IMR-90 (cell line): ENCODE measurements around the gene FRYL. TPM values are rescaled to one million over a fixed set of nuclear protein-coding genes. Genes with fewer than 3 reads are reported as not detected.
A peak's percentile ranks its signal among the peaks of the same experiment; 100 is the strongest.

Experiments
- ATAC-seq: fragments of 200-7000 bp; cut with Tn5 transposase; 2 replicates; pipeline ENCODE4 v1.9.1; 2020; ENCODE audit warnings: low read depth, mild to moderate bottlenecking, moderate library complexity
- BruUV-seq: library from RNA; stranded (reverse); fragments of 400-500 nt; replicated peaks from 2 replicates; lab custom pipeline; 2021; lab: Mats Ljungman, UMichigan
- CTCF ChIA-PET: fragments of 300-600 bp; formaldehyde crosslinking; extraction: SDS; loops from one replicate; lab custom pipeline; 2021; ENCODE audit warnings: antibody characterized with exemption; lab: Yijun Ruan, JAX
- POLR2A ChIA-PET: fragments of 300-600 bp; sonication (Branson Sonifier 250); formaldehyde crosslinking; loops from one replicate; lab custom pipeline; 2022; ENCODE audit warnings: antibody characterized with exemption; ENCODE audit not compliant: unreplicated experiment; lab: Charles Lee
- DNase-seq: peaks from one replicate; pipeline ENCODE4 v3.0.0; 2013
- H2AFZ ChIP-seq: replicated peaks from 2 replicates; pipeline ENCODE3; 2013; ENCODE audit warnings: low read length, mild to moderate bottlenecking; ENCODE audit not compliant: poor library complexity
- H2AK5ac ChIP-seq: 2 replicates; pipeline ENCODE4 v1.6.1; 2013; ENCODE audit warnings: low read depth, low read length, inconsistent platforms
- H2AK9ac ChIP-seq: replicated peaks from 2 replicates; pipeline ENCODE3; 2013; ENCODE audit warnings: mild to moderate bottlenecking, low read depth, low read length, moderate library complexity; ENCODE audit not compliant: poor library complexity
- H2BK120ac ChIP-seq: 2 replicates; pipeline ENCODE4 v1.6.1; 2013; ENCODE audit warnings: low read depth, low read length, inconsistent platforms
- H2BK15ac ChIP-seq: 3 replicates; pipeline ENCODE4 v1.6.1; 2013; ENCODE audit warnings: low read depth, low read length, inconsistent platforms
- H2BK20ac ChIP-seq: 2 replicates; pipeline ENCODE4 v1.6.1; 2013; ENCODE audit warnings: low read depth, mild to moderate bottlenecking, inconsistent platforms, low read length, moderate library complexity
- H2BK5ac ChIP-seq: 2 replicates; pipeline ENCODE4 v1.6.1; 2013; ENCODE audit warnings: mild to moderate bottlenecking, low read depth, low read length, inconsistent platforms; ENCODE audit not compliant: poor library complexity, severe bottlenecking
- H3K14ac ChIP-seq: replicated peaks from 2 replicates; pipeline ENCODE4 v1.6.1; 2013; ENCODE audit warnings: low read depth, low read length, inconsistent platforms
- H3K18ac ChIP-seq: 2 replicates; pipeline ENCODE4 v1.6.1; 2013; ENCODE audit warnings: low read depth, low read length, control low read depth
- H3K23ac ChIP-seq: 2 replicates; pipeline ENCODE4 v1.6.1; 2013; ENCODE audit warnings: low read depth, low read length, inconsistent platforms
- H3K27ac ChIP-seq: 2 replicates; pipeline ENCODE4 v1.5.1; 2013; ENCODE audit warnings: mild to moderate bottlenecking, control low read depth, low read length; ENCODE audit not compliant: insufficient read depth
- H3K27me3 ChIP-seq: 2 replicates; pipeline ENCODE4 v1.6.1; 2013; ENCODE audit warnings: low read length; ENCODE audit not compliant: control insufficient read depth, insufficient read depth
- H3K36me3 ChIP-seq: 2 replicates; pipeline ENCODE4 v1.6.1; 2013; ENCODE audit warnings: low read length, mixed read lengths; ENCODE audit not compliant: control insufficient read depth, insufficient read depth
- H3K4ac ChIP-seq: 2 replicates; pipeline ENCODE4 v1.6.1; 2013; ENCODE audit warnings: low read depth, low read length, inconsistent platforms
- H3K4me1 ChIP-seq: 2 replicates; pipeline ENCODE4 v1.6.1; 2013; ENCODE audit warnings: low read length, mixed read lengths; ENCODE audit not compliant: control insufficient read depth, insufficient read depth
- H3K4me2 ChIP-seq: 2 replicates; pipeline ENCODE4 v1.6.1; 2013; ENCODE audit warnings: low read depth, mild to moderate bottlenecking, control low read depth, low read length, moderate library complexity
- H3K4me3 ChIP-seq: 2 replicates; pipeline ENCODE4 v1.5.1; 2013; ENCODE audit warnings: low read depth, mild to moderate bottlenecking, control low read depth, low read length, moderate library complexity; ENCODE audit not compliant: insufficient read depth
- H3K56ac ChIP-seq: 2 replicates; pipeline ENCODE4 v1.6.1; 2013; ENCODE audit warnings: low read length, inconsistent platforms; ENCODE audit not compliant: insufficient read depth; ENCODE audit errors: extremely low read depth
- H3K79me1 ChIP-seq, 2 experiments: 2 replicates each; pipeline ENCODE4 v1.6.1; 2013; ENCODE audit warnings: low read length in 2 of 2, inconsistent platforms in 1 of 2, low read depth in 1 of 2
- H3K9ac ChIP-seq: 2 replicates; pipeline ENCODE4 v1.6.1; 2013; ENCODE audit warnings: low read depth, low read length, control low read depth
- H3K9me1 ChIP-seq: 2 replicates; pipeline ENCODE4 v1.6.1; 2013; ENCODE audit warnings: low read length, inconsistent platforms; ENCODE audit not compliant: insufficient read depth
- H3K9me3 ChIP-seq: 2 replicates; pipeline ENCODE4 v1.6.1; 2013; ENCODE audit warnings: low read length; ENCODE audit not compliant: control insufficient read depth, insufficient read depth
- H4K20me1 ChIP-seq: 2 replicates; pipeline ENCODE4 v1.6.1; 2013; ENCODE audit warnings: low read length, inconsistent platforms; ENCODE audit not compliant: insufficient read depth
- H4K5ac ChIP-seq: 2 replicates; pipeline ENCODE4 v1.6.1; 2013; ENCODE audit warnings: mild to moderate bottlenecking, low read depth, low read length, control low read depth
- H4K8ac ChIP-seq, 2 experiments: 2 replicates each; pipeline ENCODE4 v1.6.1; 2013; ENCODE audit warnings: low read depth in 2 of 2, low read length in 2 of 2, control low read depth in 1 of 2, inconsistent platforms in 1 of 2
- H4K91ac ChIP-seq: 2 replicates; pipeline ENCODE4 v1.6.1; 2013; ENCODE audit warnings: low read depth, low read length, inconsistent platforms; ENCODE audit not compliant: insufficient read depth
- BHLHE40 ChIP-seq: fragments of 150-350 bp; IDR thresholded peaks from 2 replicates; pipeline ENCODE4 v1.6.1; 2016; ENCODE audit warnings: mild to moderate bottlenecking, low read depth, low read length
- CTCF ChIP-seq: conservative IDR thresholded peaks from 2 replicates; pipeline ENCODE4 v1.5.1; 2012; ENCODE audit warnings: mild to moderate bottlenecking, low read depth, low read length, improper control_type of control experiment
- MXI1 ChIP-seq: IDR thresholded peaks from 2 replicates; pipeline ENCODE4 v1.6.1; 2012; ENCODE audit warnings: low read depth, mild to moderate bottlenecking, low read length, moderate library complexity, borderline replicate concordance
- NFE2L2 ChIP-seq: fragments of 150-350 bp; IDR thresholded peaks from 2 replicates; pipeline ENCODE4 v1.6.1; 2016; ENCODE audit warnings: low read depth, mild to moderate bottlenecking, low read length
- POLR2A ChIP-seq: IDR thresholded peaks from 2 replicates; pipeline ENCODE4 v1.6.1; 2012; ENCODE audit warnings: mild to moderate bottlenecking, low read depth, low read length
- RAD21 ChIP-seq: IDR thresholded peaks from 2 replicates; pipeline ENCODE4 v1.6.1; 2012; ENCODE audit warnings: low read length, improper control_type of control experiment
- RCOR1 ChIP-seq: IDR thresholded peaks from 2 replicates; pipeline ENCODE4 v1.6.1; 2012; ENCODE audit warnings: mild to moderate bottlenecking, low read length, improper control_type of control experiment; ENCODE audit not compliant: insufficient replicate concordance
- WGBS, 2 experiments: methylation state at CpG; one replicate each; pipeline versions ENCODE4 v1.1.5 to v1.1.7; 2013; ENCODE audit warnings: missing lambda C conversion rate in 2 of 2; ENCODE audit not compliant: insufficient read length in 1 of 2; ENCODE audit errors: extremely low coverage in 2 of 2; 5-methylcytosine and 5-hydroxymethylcytosine counted together
- dilution Hi-C: fragments of 300-500 bp; cut with HindIII; formaldehyde crosslinking; loops from one replicate; pipeline ENCODE4 v1.14.3; 2018; ENCODE audit warnings: low sequenced_read_pairs; ENCODE audit not compliant: unreplicated experiment
- in situ Hi-C: fragments of 300-500 bp; cut with MboI; formaldehyde crosslinking; loops from 3 replicates; pipeline ENCODE4 v1.14.3; 2019; ENCODE audit warnings: low sequenced_read_pairs, inconsistent platforms, mixed read lengths
- intact Hi-C: fragments of 100-400 bp; cut with micrococcal nuclease; formaldehyde crosslinking; loops from 2 replicates; pipeline ENCODE4 v1.10.0; 2022
- polyA plus RNA-seq, 3 experiments: library from polyadenylated mRNA; depleted of rRNA; stranded (reverse); fragments of >200 nt; gene quantifications; 2 replicates each; pipeline ENCODE4 v1.2.3, GENCODE V29; 2012; ENCODE audit warnings: low replicate concordance in 1 of 3
- total RNA-seq: library from RNA; depleted of rRNA; stranded (reverse); fragments of >200 nt; gene quantifications from 2 replicates; pipeline ENCODE4 v1.2.3, GENCODE V29; 2012

Gene FRYL
- total and polyA plus RNA-seq, 2 of the 4 experiments (the other 2 are of a cell fraction), result 9.9 to 77.4 TPM

DNA sequence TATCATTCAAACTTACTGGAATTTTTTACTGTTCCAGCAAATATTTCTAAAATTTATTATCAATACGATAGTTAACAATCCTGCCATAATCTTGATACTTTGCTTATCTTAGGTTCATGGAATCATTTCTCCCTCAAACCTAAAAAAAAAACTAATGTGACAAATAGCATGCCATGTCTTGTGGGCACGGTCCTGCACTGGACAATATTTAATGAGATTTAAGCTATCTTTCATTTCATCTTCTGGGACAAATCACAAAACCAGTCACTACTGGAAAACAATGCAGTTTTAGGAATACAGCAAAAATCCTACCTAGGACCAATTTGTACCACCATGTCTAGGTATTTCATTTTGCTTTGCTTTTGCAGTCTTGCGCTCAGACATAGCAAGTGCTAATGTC lies 93.7 kb downstream of the FRYL start:
- dilution Hi-C loops, result no loop called here
- no peak overlapping the region for H3K56ac ChIP-seq
- no CpG with 5 or more reads among the region's 3 CpGs for WGBS, 2 experiments
- TF ChIP-seq BHLHE40 (no peak), CTCF (no peak), RCOR1 (no peak), POLR2A (no peak), RAD21 (no peak), NFE2L2 (no peak), MXI1 (no peak)
- no peak overlapping the region for H2BK5ac ChIP-seq
- H2AK5ac ChIP-seq, result no peak overlapping the region
- no peak overlapping the region for H3K9ac ChIP-seq
- H3K4me3 ChIP-seq, result no peak overlapping the region
- H2BK120ac ChIP-seq, result no peak overlapping the region
- no peak overlapping the region for H3K18ac ChIP-seq
- BruUV-seq, result no TSS peak
- no peak overlapping the region for H3K14ac ChIP-seq
- H3K9me3 ChIP-seq, result no peaks in the 10 kb centered on the region
- H2BK20ac ChIP-seq, result no peak overlapping the region
- no peak overlapping the region for H2AK9ac ChIP-seq
- H4K5ac ChIP-seq, result no peak overlapping the region
- no peaks in the 10 kb centered on the region for H3K36me3 ChIP-seq
- no peak overlapping the region for H3K4me2 ChIP-seq
- no peaks in the 10 kb centered on the region; the same call in 1 of the 2 replicates for H3K4me1 ChIP-seq
- H3K23ac ChIP-seq, result peak overlapping the region; percentile 59; the same call in 1 of the 2 replicates
- no peak overlapping the region for H2BK15ac ChIP-seq
- CTCF ChIA-PET, result no interaction called here
- no peak overlapping the region for H3K4ac ChIP-seq
- intact Hi-C loops, result no loop called here
- POLR2A ChIA-PET, result no interaction called here
- H3K79me1 ChIP-seq, result peaks cover 12 to 38% of the 10 kb centered on the region in 2 experiments
- H3K9me1 ChIP-seq, result peaks cover 6% of the 10 kb centered on the region
- DNase-seq (no peak), ATAC-seq (no peak)
- H4K20me1 ChIP-seq, result 0 out of 2 replicates have a peak, but pooled peaks cover 4% of the 10 kb centered on the region
- H3K27ac ChIP-seq, result no peak overlapping the region
- H2AFZ ChIP-seq, result no peak overlapping the region
- in situ Hi-C loops, result no loop called here
- H3K27me3 ChIP-seq, result no peaks in the 10 kb centered on the region
- no peak overlapping the region for H4K8ac ChIP-seq
- H4K91ac ChIP-seq, result no peak overlapping the region
